Activated T-helper 1 cell treated with anti-CD3 and anti-CD28 coated beads, Interleukin-2, amount 50 U/mL, for 16 hours (primary cell): ENCODE results near the gene ADCK1.
"Not testable (repeated sequence)": the region's sequence is repeated elsewhere in the genome, so short reads cannot be mapped to it uniquely, and the experiment has no call there.

Experiments used
- DNase-seq, 2 donors: peaks; one replicate each; pipeline ENCODE4 v3.0.0-alpha.2; 2020; ENCODE audit warnings: low read depth in 1 of 2, low spot score in 1 of 2

The ADCK1 gene

DNA sequence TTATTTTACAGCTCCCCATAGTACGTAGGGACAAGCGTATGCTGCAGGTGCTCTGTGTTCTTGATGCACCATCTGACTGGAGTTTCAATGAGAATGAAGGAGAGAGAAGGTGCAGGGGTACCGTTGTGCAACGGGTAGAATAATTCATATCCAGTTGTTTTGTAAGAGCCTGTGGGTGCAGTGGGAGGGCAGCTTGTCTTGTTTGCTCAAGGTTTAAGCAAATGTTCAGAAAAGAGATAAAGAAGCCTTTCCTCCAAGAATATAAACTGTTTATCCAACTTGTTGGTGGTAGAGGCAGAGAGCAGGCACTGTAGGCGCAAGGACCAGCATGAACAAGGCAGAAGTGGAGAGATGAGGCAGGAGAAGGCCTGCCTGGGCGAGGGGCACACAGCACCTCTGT is 64.2 kb downstream of the ADCK1 start:
- DNase-seq = no peak

DNA sequence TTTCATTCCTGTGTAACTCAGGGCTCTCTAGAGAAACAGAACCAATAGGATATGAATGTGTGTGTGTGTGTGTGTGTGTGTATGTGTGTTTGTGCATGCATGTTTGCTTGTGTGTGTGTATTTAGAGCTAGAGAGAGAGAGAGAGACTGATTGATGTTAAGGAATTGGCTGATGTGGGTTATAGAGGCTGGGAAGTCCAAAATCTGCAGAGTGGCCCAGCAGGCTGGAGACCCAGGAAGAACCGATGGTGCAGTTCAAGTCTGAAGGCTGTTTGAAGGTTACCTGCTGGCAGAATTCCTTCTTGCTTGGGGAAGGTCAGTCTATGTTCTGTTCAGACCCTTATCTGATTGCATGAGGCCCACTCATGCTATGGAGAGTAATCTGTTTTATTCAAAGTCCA is 64.7 kb downstream of the ADCK1 start:
- DNase-seq = no peak

DNA sequence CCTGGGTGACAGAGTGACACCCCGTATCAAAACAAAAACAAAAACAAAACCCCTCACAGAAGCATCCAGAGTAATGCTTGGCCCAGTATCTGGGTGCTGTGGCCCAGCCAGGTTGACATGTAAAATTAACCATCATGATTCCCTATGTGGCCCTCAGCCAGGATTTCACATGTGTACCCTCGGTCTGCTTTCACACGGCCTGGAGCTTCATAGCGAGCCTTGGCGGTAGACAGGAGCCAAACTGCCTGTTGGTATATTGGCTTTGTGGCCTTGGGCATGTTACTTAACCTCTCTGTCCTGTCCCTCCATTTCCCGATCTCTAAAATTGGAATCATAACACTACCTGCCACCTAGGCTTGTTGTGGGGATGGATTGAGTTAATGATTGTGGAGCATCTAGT is 65.5 kb downstream of the ADCK1 start:
- DNase-seq = no peak

DNA sequence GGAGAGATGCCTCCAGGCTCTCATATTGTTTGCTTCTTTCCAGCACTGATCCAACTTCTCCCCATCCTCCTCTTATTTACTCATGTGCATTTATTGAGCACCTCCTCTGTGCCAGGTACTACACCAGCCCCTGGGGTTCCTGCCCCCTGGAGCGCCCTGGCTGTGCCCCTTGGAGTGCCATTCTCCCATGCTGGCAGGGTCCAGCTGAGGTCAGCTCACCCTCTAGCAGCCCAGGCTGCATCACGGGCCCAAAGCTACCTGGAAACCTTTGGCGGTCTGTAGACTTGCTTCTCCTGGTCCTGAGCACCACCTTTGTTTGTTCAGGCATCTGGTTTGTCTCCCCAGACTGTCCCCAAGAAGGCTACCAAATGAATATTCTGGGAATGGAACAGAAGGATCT is 67.0 kb downstream of the ADCK1 start:
- no peak for DNase-seq

DNA sequence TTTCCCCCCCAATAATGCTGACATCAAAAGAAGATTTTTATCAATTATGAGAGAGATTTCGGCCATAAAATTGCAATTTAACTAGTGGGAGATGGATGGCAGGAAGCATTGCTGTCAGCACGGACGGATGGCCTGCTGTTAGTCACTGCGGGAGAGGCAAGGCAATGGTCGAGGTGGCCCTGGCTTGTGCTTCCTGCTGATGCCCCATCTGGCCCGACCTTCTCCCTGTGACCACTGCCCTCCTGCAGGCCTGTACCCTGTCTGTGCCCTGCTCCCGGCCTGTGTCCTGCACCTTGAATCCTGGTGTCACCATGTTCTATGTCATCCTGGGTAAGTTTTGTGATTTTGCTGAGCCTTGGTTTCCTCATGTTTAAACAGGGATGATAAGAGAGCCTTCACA is 67.6 kb downstream of the ADCK1 start:
- DNase-seq = no peak

DNA sequence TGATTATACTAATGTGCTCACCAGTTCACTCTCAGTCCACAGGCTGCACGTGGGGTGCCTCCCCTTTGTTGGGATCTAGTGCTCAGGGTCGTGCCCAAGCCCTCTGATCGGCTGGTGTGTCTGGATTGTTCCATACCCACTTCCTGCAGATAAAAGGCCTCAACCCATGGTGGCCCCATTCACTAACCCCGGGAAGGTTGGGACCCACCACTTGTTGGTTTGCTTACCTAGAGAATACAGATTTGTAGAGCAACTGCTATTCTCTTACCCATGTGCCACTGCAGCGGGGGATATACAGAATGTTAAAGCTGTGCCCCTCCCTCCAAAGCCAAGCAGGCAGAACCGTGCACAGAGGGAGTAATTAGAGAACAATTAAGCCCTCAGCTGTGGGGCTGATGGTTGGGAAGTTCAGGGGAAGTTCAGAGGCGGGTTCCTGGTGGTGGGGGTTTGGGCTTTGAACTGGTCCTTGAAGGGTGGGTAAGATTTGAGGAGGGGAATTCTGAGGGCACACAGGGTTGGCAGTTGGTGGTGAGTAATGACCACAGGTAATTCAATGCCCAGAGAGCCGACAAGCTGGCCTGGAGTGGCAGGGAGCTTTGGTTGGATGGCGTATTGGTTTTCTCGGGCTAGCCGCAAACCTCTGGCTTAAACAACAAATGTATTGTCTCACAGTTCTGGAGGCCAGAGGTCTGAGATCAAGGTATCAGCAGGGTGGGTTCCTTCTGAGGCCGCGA is 68.8 kb downstream of the ADCK1 start:
- DNase-seq = no peak

DNA sequence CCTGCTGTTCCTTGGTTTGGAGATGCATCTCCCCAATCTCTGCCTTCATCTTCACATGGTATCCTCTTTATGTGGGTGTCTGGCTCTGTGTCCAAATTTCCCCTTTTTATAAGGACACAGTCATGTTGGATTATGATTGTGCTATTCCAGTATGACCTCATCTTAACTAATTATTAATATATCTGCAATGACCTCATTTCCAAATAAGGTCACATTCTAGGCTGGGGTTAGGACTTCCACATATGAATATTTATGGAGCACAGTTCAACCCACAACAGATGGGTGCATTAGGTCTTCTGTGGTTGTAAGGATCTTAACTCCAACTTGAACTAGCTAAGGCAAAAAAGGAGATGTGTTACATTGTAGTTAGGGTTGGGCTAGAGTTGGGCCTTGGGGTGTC is 69.4 kb downstream of the ADCK1 start:
- no peak for DNase-seq

DNA sequence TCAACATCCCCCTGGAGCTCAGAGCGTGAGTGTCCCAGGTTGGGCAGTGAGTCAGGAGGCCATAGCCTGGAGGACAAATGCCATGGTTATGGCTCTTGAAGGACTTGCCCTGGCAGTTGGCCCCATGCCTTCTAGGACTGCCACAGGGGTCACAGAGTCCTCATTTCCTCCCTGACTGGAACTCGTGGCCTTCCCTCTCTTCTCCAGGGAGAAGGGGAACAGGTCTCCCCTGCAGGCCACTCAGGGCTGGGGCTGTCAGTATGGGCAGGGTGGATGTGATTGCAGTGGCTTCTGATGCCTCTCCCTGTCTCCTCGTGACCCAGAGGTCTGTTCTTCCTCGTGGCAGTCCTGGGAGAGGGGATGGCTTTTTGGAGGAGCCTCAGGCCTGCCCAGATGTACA is 70.7 kb downstream of the ADCK1 start:
- DNase-seq = no peak

DNA sequence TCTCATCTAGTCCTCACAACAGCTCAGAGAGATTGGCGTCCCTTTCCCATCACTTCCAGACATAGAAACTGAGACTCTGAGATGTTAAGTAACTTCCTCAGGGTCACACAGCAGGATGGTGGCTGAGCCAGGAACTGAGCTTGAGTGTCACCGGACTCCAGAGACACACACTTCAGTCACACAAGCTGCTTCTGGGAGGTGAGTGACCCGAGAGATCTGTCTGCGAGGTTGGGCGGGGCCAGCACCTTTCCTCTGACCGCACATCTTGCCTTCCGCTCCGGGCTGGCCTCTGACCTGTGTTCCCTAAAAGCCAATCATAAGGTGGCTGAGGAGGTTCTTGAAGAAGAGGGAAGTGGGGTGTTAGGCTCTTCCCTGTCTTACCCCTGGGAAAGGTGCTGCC is 72.2 kb downstream of the ADCK1 start:
- no peak for DNase-seq

DNA sequence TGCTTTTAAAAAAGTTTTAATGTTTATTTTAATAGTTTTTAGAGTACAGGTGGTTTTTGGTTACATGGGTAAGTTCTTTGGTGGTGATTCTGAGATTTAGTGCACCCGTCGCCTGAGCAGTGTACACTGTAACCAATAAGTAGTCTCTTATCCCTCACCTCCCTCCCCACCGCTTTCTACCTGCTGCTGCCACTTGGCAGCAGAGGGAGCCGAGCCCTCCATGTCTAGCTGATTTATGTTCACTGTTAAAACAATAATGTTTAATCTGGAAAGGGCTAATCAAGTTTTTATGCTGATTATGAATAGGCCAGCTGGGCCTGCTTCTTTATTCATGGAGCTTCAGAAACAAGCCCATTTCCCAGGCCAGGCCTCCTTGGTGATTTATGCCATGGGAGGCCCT is 73.1 kb downstream of the ADCK1 start:
- DNase-seq = no peak

DNA sequence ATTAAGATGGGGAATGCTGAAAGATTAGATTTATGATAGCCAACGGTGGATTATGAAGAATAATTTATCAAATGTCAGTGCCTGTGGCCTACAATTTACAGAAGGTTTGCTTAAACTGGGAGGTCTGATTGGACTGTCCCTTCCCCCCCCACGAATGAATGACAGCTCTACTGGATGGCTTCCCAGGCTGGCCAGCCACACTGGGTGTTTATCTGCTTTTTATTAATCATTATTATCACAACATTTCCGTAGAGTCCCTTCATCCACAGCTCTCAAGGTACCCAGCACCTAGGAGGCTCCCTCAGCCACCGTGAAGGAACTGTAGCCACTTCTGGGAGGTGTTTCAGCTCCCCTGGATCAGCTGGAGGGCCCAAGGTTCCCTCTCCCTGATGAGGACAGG is 78.9 kb downstream of the ADCK1 start:
- no peak for DNase-seq

DNA sequence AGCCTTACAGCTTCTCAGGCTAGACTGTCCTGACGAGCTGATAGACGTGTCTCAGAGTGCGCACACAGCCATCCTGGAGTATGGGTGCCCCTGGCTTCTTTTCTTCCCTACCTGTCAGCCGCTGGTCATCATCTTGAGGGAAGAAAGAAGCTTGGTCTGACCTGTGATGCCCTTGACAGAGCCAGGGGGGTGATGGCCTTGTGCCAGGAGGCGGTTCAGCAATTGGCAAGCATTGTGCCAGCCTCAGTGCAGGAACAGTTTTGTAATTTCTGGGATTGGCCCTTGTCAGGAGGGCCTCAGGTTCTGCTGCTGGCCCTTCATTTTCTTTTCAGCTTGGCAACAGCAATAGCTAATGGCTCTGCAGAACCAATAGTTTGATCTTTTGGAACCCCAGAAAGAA is 80.1 kb downstream of the ADCK1 start:
- DNase-seq = no peak

DNA sequence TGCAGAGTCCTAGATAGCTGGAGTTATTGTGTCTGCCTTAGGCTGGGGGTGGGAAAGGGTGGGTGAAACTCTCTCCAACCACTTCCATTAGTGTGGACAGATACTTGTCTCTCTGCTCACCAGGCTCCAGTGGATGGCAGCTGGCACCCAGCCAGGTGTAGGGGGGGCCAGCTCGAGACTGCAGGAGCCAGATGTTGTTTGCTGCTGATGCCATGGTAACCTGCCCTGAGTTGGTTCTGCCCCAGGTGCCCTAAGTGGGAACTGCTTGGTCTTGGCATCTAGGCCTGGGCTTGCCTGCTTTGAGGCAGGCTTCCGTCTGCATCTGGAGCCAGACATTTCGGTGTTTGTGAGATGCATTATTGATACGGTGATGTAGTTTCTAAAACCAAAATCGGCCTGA is 82.2 kb downstream of the ADCK1 start:
- no peak for DNase-seq

DNA sequence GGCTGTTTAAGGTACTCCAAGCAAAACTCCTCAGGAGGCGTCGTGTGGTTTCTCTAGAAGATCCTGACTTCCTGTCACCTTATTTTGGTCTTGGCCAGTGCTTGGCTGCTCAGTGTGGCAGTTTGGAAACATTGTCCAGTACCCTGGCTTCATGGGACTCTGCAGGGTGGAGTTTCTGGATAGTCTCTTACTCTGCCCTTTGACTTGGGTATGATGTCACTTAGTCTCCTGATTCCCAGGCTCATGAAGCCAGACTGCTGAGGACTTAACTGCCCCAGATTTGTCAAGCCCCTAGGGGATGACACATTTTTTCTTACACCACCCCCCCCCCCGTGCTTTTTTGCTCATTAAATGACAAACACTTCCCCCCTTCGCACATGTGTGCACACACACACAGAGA is 82.7 kb downstream of the ADCK1 start:
- no peak for DNase-seq

DNA sequence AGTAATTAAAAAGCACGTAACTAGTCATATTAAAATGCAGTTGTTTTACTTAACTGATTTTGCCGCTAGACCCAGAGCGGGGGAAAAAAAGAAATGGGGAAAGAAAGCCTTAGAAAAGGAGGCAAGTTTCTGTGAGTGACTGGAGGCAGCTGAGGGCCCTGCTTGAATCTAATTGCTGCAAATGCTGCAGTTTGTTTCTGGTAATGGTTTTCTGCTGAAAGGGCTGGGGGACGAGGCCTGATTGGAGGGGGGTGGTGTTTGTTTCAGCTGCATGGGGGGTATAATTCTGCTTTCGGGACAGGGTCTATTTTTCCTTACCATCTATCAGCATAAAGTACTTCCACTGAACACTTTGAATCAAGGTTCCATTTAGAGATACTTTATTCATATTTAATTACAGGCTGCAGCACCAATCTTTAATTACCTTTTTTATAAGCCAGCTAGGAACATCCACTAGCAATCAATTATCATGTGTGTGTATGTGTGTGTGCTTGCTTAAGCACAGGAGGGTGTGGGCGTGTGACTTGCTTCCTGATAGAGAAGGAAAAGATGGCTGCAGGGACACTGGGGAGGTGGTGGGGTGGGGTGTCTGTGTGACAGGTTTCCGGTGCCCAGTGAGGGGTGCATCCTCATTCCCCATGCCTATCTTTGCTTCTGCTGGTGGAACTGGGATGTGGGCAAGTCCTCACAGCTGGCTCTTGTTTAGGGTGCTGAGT is 83.4 kb downstream of the ADCK1 start:
- no peak for DNase-seq

DNA sequence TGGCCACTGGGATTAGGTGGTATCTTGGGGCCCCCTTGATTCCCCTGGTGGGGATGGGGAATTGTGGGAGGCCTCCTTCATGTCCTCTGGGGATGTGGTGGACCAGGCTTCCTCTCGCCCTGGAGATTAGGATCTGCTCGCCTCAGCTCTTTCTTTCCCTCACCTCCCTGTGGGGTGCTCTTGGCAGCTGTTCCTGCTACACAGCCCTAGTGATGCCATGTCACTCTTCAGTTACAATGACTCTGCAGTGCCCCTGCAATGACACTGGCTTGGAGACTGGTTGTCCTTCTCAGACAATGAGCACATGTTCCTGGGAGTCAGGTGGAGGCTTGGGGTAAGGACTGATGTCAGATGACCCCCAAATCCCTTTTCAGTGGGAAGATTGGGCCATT is 83.9 kb downstream of the ADCK1 start:
- no peak for DNase-seq

DNA sequence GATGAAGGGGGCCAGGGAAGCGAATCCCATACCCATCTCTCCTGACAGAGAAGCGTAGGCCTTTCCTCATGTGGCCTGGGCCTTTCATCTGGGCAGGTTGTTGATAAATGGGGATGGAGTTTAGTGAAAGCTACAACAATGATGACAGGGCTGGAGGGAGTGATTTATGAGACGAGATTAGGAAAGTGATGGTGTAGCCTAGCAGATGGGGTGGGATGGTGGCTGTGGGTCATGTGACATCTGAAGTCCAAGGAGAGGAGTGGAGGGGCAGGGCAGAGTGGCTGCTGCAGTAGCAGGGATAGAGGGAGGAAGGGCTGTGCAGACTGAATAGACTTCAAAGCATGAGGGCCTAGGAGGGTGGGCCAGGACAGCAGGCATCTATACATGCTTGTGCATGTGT is 85.5 kb downstream of the ADCK1 start:
- DNase-seq = no peak

DNA sequence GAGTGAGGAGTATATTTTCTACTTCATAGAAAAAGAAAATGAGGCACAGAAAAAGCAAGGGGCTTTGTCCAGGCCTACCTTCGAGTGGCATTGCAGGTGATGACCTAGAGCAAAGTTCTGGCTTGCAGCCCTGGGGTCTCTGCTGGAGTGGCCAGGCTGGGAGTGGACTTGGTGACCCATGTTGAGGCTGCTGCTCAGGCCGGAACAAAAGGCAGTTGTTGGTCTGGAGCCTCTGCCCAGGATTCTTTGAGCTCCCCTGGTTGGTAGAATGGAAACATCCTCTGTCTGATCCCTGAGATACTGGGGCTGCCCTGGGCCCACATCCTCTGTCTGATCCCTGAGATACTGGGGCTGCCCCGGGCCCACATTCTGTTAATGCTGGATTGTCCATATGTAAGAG is 86.1 kb downstream of the ADCK1 start:
- no peak for DNase-seq

DNA sequence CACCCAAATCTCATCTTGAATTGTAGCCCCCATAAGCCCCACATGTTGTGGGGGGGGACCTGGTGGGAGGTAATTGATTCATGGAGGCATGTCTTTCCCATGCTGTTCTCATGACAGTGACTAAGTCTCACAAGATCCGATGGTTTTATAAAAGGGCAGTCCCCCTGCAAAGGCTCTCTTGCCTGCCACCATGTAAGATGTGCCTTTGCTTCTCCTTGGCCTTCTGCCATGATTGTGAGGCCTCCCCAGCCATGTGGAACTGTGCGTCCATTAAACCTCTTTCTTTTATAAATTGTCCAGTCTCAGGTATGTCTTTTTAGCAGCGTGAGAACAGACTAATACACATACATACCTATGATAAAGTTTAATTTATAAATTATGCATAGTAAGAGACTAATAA is 89.0 kb downstream of the ADCK1 start:
- DNase-seq = not testable (repeated sequence)

DNA sequence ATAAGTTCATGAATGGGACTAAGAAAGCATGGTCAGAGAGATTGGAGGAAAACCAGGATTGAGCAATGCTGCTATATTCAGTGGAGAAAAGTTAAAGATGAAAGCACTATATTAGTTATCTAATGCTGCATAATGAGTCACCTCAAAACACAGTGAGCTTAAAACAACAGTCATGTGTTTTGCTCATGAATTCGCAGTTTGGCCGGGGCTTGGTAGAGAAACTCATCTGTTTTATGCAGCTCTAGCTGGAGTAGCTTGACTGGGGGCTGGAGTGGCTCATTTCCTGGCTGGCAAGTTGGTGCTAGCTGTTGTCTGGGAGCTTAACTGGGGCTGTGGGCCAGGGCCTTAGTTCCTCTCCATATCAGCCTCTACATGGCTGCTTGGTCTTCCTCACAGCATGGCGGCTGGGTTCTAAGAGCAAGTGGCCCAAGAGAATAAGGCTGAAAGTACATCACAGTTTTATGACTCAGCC is 90.1 kb downstream of the ADCK1 start:
- DNase-seq = no peak

DNA sequence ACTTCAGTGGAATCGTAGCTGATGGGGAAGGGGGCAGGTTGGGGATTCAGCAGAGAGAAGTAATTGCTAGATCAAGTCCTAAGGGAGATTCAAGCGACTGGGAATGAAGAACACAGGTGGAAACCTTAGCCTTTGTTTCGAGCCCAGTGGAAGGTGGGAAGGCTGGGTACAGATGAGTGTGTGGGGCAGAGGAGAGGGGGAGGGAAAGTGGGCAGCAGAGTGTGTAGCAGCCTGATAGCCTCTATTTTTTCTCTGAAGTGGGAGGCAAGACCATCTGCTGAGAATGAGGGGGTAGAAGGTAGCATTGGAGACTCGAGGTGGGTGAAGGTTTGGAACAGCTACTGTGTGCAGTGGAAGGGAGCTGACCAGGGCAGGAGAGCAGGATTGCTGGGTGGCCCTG is 91.0 kb downstream of the ADCK1 start:
- no peak for DNase-seq

DNA sequence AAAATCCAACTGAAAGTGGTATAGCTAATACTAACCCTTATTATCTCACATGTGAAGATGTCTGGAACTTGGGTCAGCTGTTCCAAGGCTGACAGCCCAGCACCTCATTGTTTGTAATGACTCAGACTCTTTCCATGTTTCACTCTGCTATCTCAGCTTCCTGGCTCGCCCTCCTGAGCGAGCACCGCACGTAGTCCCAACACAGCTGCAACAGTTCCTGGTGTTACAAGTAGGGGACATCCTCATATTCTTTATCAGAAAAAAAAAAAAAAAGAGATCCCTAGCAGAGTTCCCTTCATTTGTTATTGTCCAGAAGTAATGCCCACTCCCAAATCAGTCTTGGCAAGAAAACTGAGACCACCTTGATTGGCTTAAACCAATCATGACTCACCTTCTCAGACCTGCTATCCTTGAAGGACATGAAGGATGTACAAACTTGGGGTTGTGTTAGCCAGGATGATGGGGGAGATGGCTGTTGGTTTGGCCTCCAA is 92.5 kb downstream of the ADCK1 start:
- DNase-seq = no peak
